ENCODE data around the gene IGFL2.

- TF ChIP-seq ZNF592 (IDR thresholded peaks at IDR 0.05) (no peak), NR2C2 (CRISPR knock-in tag; IDR thresholded peaks at IDR 0.05) (no peak), NR2C2 (tag; IDR thresholded peaks at IDR 0.05) (no peak), ZNF696 (CRISPR knock-in tag; conservative IDR thresholded peaks at IDR 0.05) (no peak), ARID3A (IDR thresholded peaks at IDR 0.05; ENCODE audit: borderline replicate concordance, low read depth, low read length) (no peak), TCF7 (IDR thresholded peaks at IDR 0.05; ENCODE audit: borderline replicate concordance) (no peak), STAT6 (CRISPR knock-in tag; IDR thresholded peaks at IDR 0.05) (no peak), ZNF518B (CRISPR knock-in tag; IDR thresholded peaks at IDR 0.05) (no peak), CHD2 (IDR thresholded peaks at IDR 0.05; ENCODE audit: low read depth, low read length) (no peak), BRF1 (IDR thresholded peaks at IDR 0.05; ENCODE audit: borderline replicate concordance, extremely low read depth, insufficient read length) (no peak), ZBTB40 (IDR thresholded peaks at IDR 0.05) (no peak), ZBTB40 (CRISPR knock-in tag; IDR thresholded peaks at IDR 0.05) (no peak), ESRRA (IDR thresholded peaks at IDR 0.05; ENCODE audit: borderline replicate concordance, low read depth) (no peak), MCM2 (IDR thresholded peaks at IDR 0.05; ENCODE audit: low read depth) (no peak), XRCC3 (IDR thresholded peaks at IDR 0.05) (no peak)
Observed at GRCh38 chr19:46191972-46192371, 43.9 kb downstream of the IGFL2 start.

Data from K562 (cell line).